GM03348 (cell line): ENCODE measurements around the gene CD40LG.

ENCODE experiments used
- DNase-seq: peaks from one replicate; pipeline ENCODE4 v3.0.0; 2012; ENCODE audit warnings: low spot score

CD40LG gene

GRCh38 chrX:136697156-136697555 is 49.2 kb downstream of the CD40LG start:
- DNase-seq = no peak

GRCh38 chrX:136708348-136708747 is 60.4 kb downstream of the CD40LG start:
- DNase-seq = no peak
